Activated CD8-positive, alpha-beta memory T cell treated with anti-CD3 and anti-CD28 coated beads, Interleukin-2, amount 50 U/mL, for 1 hour (primary cell): Measurements from ENCODE around the gene LYL1.

Source experiments
- DNase-seq: peaks from one replicate; pipeline ENCODE4 v3.0.0-alpha.2; 2020; ENCODE audit errors: extremely low read depth

LYL1 gene

GRCh38 chr19:13104848-13105711 is 2.4 kb upstream of the LYL1 start:
- DNase-seq: no peak

GRCh38 chr19:13104360-13104847 is 1.7 kb upstream of the LYL1 start:
- DNase-seq: no peak

GRCh38 chr19:13103581-13104359 is 1.1 kb upstream of the LYL1 start:
- DNase-seq: no peak

GRCh38 chr19:13102416-13102665 is 317 bp downstream of the LYL1 start:
- no peak for DNase-seq

- DNase-seq: no peak
Measured at GRCh38 chr19:13101590-13102415, 855 bp downstream of the LYL1 start.

DNA sequence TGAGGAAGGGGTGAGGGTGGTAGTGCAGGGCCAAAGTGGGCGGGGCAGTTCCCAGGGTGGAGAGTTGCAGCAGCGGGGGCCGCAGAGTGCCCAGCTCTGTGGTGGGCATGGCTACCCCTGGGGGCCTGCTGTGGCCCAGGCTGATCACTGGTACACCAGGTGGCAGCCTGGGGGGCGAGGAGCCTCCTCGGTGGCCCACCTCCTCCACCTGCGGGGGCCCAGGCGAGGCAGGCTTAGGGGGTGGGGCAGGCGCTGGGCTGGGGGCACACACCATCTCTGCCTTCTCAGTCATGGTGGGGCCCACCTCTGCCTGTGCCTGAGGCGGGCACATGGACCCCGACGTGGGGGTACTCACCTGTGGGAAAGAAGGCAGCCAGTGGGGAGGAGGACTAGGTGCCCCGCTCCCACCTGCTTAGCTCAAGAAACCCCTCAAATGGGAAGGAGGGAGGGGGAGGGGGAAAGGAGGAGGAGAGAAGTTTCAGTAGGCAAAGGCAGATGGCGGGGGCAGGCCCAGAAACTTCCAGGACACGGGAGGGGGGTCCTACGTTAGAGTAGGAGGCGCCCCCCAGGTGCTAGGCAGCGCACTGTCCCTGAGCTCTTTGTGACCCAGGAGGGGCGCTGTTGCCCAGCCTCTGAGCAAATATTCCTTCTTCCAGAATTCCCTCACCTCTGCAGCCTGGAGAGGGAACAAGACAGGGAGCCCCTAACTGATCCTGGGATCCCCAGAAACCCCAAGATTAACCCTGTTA is 1.6 kb downstream of the LYL1 start:
- no peak for DNase-seq

GRCh38 chr19:13100031-13100588 is 2.5 kb downstream of the LYL1 start:
- no peak for DNase-seq

GRCh38 chr19:13099073-13099999 is 3.3 kb downstream of the LYL1 start:
- peak; percentile 60 for DNase-seq

DNA sequence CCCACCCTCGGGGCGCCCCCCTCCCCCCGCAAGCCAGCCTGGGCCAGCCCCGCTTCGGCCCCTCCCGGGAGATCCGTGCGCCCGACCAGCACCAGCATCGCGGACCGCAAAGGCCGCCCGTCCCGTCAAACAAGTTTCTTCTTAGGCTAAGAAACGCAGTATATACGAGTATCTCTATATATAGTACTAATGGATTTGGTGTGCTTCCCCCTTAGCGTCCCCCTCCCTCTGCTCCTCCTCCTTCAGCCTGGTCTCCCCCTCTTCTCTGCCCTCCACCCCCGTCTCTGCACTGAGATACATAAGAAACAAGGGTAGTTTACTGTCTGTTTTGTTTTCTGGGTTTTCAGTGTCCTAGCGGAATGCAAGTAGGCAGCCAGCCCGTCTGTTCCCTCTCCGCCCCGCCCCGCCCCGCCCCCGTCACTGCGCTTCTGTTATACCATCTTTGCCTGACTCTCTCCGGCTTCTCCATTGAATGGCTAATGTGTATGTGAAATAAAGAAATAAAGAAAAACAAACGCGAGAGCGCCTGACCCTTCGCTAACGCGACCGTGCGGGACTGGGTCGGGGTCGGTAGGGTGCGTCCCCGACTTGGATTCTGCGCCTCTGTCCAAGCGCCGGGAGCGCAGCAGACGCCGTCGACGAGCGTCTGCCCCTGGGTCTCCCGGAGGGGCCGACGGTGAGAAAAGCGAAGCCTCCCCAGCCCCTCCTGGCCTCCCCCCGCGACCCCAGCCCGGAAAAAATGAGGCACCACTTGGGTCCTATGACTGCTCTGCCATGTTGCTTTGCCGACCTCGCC is 4.2 kb downstream of the LYL1 start:
- DNase-seq: no peak

- DNase-seq: no peak
Measured at GRCh38 chr19:13097463-13098258, 5.0 kb downstream of the LYL1 start.

DNA sequence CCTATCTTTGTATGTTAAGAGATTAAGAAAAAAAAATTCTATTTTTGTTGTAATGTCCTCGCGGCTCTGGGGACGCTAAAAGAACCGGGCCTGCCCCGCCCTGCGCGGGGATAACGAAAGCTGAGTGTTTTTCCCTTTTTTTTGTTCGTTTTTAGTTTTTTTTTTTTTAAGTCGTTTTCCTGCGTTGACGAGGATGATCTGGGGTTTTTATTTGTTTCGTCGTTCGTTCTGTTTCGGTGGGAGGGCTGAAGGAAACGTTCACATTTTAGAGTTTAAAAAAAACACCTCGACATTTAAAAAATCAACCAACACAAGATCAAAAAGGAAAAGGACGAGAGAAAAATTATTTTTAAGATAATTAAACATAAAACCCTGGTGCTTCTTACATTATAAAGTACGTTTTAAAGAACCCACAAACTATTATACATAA is 5.6 kb downstream of the LYL1 start:
- DNase-seq: no peak

- DNase-seq: no peak
Measured at GRCh38 chr19:13095934-13096927, 6.4 kb downstream of the LYL1 start.

DNA sequence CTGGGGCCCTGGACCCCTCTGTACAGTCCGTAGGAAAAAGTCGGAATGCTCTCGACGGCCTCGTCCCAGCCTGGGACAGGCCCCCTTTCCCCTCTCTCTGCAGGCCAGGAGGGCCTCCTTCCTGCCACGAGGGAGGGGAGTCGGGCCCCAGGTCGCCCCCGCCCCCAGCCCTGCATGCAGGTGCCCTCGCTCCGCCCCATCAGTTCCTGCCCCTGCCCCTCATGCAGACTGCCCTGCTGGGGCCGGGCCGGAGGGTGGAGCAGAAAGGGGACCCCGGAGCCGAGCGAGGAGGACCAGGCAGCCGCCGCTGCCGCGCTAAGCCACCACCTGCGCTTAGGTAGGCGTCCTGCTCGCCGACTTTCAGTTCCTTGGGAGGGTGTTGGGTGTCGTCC is 7.3 kb downstream of the LYL1 start:
- no peak for DNase-seq

DNA sequence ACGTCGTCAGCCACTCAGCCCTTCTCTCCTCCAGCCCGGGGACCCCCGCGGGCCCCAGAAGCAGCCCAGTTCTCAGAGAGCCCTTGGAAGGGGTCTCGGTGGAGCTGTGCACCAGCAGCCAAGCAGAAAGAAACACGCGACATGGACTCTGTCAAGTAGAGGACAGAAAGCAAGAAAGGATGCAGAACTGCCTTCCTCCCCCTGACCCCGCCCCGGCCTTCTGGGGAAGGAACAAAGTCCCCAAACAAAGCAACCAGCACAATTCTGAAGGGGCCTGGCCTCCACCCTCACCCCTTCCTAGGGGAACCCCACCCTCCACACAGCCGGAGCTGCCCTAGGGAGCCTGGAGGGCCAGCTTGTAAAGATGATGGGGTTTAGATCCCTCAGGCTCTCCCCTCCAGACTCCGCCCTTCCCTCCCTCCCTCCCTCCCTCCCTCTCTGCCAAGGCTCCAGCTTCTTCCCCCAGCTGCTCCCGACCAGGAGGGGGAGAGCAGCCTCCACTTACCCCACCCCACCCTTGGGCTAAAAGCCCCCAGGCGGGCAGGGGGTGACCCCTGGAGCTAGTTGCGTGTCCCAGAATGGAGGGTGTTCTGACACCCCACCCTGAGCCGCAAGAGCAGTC is 7.8 kb downstream of the LYL1 start:
- no peak for DNase-seq

- DNase-seq: no peak
Measured at GRCh38 chr19:13094106-13094504, 8.6 kb downstream of the LYL1 start.

GRCh38 chr19:13093407-13094105 is 9.1 kb downstream of the LYL1 start:
- peak; percentile 50 for DNase-seq
